Femur (tissue), 1 donor: ENCODE measurements around the gene SGSM1.
"Not testable (repeated sequence)": the region's sequence is repeated elsewhere in the genome, so short reads cannot be mapped to it uniquely, and the experiment has no call there.

Experiments
- DNase-seq: peaks from one replicate; pipeline ENCODE4 v3.0.0-alpha.2; 2017

Gene SGSM1

DNA sequence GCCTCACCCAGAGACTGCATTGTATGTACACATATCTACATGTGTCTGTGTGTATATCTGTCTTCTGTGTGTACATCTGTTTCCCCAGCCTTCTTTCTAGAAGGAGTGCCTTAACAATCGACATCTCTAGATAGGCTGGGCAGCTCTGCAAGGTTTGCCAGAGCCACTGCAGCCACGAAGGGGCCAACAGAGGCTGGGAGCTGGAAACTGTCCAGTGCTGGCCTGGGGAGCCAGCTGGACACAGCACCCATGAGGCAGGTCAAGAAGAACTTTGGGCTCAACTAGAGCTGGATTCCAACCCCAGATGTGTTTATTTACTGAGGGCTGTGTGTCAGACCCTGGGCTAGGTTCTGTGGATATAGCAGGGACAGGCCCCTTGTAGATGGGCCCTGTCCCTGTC, 3.3 kb downstream of the SGSM1 start:
- no peak for DNase-seq

GRCh38 chr22:24810043-24810749, 4.2 kb downstream of the SGSM1 start:
- DNase-seq: no peak

GRCh38 chr22:24812950-24813775, 7.2 kb downstream of the SGSM1 start:
- DNase-seq: no peak

DNA sequence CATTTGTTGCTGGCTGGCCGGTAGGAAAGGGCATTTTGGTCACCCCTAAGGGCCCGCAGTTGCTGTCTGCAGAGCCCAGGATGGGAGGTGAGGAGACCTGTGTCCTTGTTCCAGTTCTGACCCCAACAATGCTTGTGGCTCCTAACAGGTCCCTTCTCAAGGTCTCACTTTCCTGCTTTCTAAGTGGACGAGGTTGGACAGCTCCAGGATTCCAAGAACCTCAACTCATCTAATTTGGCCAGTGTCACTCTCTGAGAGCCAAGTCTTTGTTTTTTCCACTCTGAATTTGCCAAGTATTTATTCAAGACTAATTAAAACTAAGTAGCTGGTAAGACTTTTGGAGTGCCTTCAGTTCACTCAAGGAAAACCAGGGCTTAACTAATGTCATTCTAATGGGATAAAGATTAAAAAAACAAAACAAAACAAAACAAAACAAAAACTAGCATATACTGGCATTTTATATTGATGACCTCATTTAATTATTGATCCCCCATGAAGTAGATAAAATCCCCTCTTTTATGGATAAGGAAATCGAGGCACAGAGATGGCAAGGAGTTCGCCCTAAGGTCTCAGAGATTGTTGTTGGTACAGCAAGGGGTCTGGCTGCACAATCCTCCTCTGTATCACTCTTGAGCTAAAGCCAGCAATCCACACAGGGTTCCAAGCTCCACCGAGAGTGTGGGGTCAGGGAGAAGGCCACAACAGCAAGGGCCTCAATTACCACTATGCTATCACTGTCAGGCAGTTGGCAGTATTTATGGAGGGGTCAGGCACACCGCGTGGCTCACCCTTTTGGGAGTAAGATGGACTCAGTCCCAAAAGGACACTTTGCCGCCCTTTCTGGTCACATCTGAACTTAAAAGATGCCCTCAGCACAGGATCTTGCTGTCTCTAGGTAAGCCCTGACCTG, 8.1 kb downstream of the SGSM1 start:
- DNase-seq: no peak

DNA sequence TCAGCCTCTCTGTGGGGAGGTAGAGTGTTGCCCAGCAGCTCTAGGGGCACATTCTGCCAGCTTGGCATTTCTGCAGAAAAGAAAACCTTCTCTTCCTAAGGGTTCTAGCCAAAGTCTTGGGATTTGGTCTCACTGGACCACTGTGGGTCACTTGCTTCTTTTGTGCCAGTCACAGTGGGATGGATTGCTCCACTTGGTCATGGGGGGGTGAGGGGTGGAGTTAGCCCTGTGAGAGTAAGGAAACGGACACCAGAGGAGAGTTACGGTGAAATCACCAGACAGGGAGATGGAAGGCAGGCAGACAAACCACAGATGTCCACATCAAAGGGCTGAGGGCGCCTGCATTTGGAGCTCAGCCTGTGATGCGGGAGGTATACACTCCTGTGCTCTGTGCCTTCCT, 10.8 kb downstream of the SGSM1 start:
- no peak for DNase-seq

DNA sequence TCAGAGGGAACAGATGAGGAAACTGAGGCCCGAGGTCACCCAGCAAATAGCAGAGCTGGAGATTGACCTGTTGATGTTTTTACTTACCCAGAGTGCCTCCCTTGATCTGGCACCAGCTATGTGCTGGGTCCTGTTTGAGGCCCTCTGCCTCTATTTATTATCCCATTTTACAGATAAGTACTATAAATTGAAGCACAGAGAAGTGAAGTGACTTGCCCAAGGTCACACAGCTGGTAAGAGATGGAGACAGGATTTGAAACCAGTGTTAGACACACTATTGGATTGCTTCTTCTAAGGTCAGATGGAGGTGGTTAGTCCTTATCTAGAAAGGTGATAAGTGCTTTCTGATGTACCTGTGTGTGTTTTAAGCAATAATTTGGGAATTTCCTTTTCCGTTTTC, 13.5 kb downstream of the SGSM1 start:
- no peak for DNase-seq

DNA sequence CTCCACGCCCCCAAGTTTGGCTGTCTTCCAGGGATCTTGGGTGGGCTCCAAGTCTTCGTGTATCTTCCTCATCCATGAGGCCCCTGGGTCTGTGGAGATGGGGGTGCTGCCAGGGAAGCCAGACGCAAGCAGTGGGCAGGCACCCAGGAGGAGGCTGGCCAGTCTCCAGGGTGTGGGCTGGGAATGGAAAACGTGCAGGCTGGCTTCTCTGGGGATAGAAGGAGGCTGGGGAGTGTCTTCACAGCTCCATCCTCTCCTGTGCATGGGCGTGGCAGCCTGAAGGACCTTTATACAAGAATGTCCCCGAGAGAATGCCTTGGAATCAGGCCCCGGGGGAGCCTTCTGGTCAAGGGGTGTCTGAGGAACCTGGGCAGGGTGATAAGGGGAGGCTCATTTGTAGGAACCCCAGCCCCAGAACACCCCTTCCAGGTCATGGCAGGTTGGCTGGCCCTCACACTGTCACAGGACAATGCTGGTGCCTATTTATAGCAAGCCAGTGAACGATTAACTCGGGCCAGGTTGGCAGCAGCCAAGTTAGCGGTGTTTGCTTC, 14.0 kb downstream of the SGSM1 start:
- peak; percentile 42 for DNase-seq

GRCh38 chr22:24822471-24822870, 16.5 kb downstream of the SGSM1 start:
- no peak for DNase-seq

DNA sequence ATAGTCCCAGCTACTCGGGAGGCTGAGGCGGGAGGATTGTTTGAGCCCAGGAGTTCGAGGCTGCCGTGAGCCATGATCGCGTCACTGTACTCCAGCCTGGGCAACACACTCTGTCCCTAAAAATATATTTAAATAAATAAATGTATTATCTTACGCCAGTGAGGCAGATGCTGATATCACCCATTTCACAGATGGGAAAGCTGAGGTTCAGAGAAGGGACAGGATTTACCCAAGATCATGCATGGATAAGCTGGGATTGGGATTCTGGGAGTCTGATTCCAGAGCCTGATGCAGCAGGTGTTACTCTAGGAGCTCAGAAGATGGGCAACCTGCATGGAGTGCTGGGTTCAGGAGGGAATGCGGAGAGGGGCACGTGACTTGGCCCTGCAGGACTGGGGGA, 17.8 kb downstream of the SGSM1 start:
- DNase-seq: no peak

GRCh38 chr22:24824250-24824649, 18.2 kb downstream of the SGSM1 start:
- DNase-seq: no peak

DNA sequence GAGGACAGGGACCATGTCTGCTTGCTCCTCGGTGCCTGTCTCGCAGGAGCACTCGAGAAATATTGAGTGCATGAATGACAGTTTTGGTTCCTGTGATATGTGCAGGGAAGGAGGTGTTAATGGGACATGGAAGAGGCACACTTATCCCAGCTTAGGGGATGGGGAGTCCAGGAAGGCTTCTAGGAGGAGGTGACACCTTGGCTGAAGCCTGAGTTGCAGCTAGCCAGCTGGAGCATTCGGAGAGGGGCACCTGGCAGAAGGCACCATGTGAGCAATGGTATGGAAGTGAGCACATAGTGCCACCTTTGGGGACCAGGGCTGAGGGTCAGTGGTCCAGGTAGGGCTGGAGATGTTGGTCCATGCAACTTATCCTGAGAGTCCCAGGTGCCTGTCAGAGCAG, 18.9 kb downstream of the SGSM1 start:
- no peak for DNase-seq

DNA sequence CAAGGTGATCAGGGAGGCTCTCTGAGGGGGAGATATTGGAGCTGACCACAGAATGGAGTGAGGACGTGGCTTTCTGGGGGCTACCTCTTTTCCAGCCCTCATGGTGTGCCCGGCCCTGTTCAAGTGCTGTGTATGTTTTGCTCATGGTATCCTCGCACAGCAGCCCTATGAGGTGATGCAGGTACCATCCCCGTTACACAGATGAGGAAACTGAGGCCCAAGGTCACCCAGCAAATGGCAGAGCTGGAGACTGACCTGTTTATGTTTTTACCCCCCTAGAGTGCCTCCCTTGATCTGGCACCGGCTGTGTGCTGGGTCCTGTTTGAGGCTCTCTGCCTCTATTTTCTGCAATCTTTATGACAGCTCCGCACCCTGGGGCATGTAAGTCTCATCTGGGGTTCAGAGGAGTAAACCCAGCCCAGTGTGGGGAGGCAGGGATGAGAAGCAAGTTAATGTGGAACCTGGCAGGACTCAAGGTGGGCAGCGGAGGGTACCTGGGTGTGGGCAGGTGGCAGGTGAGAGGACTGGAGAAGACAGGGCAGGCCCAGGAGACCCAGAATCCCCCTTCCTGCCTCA, 20.8 kb downstream of the SGSM1 start:
- no peak for DNase-seq

DNA sequence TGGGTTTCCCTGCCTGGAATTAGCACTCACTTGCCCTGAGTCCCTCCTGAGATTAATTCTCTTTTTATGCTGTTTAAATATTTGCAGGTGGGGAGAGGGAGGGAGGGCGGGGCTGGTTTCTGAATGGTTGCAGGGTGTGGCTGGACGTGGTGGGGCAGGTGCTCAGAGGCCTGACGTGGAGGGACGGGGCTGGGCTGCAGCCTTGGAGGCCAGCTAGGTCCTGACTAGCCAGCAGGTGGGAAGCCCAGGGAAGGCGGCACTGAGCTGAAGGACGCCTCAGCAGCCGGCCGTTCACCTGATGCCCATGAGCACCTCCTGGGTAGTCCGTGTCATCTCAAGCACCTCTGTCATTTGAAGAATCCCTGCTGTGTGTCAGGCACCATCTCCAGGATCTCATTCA, 21.3 kb downstream of the SGSM1 start:
- no peak for DNase-seq

DNA sequence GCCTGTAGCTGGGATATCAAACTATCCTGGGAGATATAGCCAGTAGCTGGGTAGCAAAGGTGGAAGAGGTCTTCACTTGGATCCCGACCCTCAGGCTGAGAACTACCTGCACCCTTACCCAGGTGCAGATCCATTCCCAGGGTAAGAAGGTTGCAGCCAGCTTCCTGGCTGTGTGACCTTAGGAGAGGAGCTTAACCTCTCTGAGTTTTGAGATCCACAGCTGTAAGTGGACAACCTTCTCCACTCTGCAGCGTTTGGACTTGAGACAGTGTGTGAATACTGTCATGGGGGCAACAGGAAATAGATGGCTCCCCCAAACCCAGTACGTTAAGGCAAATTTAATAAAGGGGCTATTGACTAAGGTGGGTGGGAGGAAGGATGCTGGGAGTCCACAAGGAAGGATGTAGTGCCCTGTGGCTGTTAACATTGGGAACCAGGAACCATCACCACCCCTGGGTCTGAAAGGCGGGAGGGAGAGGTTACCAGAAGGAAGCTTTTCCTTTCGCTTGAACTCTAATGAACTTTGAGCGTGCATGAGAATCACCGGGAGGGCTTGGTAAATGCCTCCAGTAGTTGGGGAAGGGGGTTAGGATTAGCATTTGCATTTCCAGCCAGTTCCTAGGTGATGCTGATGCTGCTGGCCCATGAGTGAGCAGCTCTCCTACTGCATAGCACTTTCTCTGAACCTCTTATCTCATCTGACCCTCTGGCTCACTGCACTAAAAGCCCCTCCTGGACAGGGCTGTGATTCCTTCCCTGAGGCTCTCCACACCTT, 24.4 kb downstream of the SGSM1 start:
- DNase-seq: no peak

GRCh38 chr22:24831687-24832086, 25.7 kb downstream of the SGSM1 start:
- no peak for DNase-seq

- DNase-seq: no peak
Measured at GRCh38 chr22:24833881-24834495, 28.0 kb downstream of the SGSM1 start.

- no peak for DNase-seq
Measured at GRCh38 chr22:24834845-24835570, 29.0 kb downstream of the SGSM1 start.

GRCh38 chr22:24836282-24836681, 30.3 kb downstream of the SGSM1 start:
- no peak for DNase-seq

- DNase-seq: not testable (repeated sequence)
Measured at GRCh38 chr22:24837517-24837916, 31.5 kb downstream of the SGSM1 start.

- no peak for DNase-seq
Measured at GRCh38 chr22:24841261-24841660, 35.2 kb downstream of the SGSM1 start.

DNA sequence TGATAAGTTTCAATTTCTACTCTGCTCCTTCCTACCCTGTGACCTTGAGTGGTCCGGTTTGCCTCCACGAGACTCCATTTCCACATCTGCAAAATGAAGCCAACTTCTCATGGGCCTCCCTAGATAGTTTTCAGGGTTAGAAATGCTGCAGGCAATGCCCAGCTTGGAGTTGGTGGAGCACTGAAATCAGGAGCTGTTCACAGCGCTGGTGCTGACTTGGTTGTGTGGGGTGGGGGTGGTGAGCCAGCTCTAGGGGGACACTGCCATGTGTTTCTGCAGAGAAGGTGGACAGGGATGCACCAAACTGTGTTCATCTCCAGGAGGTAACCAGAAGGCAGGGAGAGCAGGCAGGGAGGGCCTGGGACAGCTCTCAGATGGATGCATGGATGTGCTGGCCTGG, 37.0 kb downstream of the SGSM1 start:
- no peak for DNase-seq
